B cell (primary cell): ENCODE measurements around the gene RGS11. TPM values are rescaled to one million over a fixed set of nuclear protein-coding genes. Genes with fewer than 3 reads are reported as not detected.
"Not testable (repeated sequence)": the region's sequence is repeated elsewhere in the genome, so short reads cannot be mapped to it uniquely, and the experiment has no call there.

ENCODE experiments used
- ATAC-seq: fragments of 200-7000 bp; cut with Tn5 transposase; one replicate; pipeline ENCODE4 v1.10.0; 2021; ENCODE audit warnings: low read depth, mild to moderate bottlenecking, moderate number of reproducible peaks, moderate library complexity
- CTCF ChIA-PET: fragments of 350-600 bp; sonication (Branson Sonifier 250); formaldehyde crosslinking; loops from one replicate; lab custom pipeline; 2021; ENCODE audit warnings: antibody characterized with exemption, inconsistent platforms; lab: Charles Lee
- POLR2A ChIA-PET: fragments of 350-600 bp; sonication (Branson Sonifier 250); formaldehyde crosslinking; loops from one replicate; lab custom pipeline; 2021; ENCODE audit warnings: antibody characterized with exemption; lab: Charles Lee
- DNase-seq: peaks from one replicate; pipeline ENCODE4 v3.0.0; 2013
- H2AFZ ChIP-seq: 2 replicates; pipeline ENCODE4 v1.6.1; 2012; ENCODE audit warnings: mild to moderate bottlenecking, low read depth, low read length; ENCODE audit not compliant: insufficient read depth, poor library complexity, severe bottlenecking
- H3K27ac ChIP-seq, 2 donors: 1 replicate in 1 of 2; 2 replicates in 1 of 2; pipeline ENCODE4 v1.5.1; 2012 to 2013; ENCODE audit warnings: low read length in 2 of 2, mild to moderate bottlenecking in 2 of 2, moderate library complexity in 1 of 2
- H3K27me3 ChIP-seq, 4 experiments: fragments of 200-600 bp in 1 of 4; sonication (generic) in 1 of 4; replicated peaks in 1 of 4; 1 replicate in 2 of 4; 2 replicates in 2 of 4; pipeline versions ENCODE4 v1.6.1 to v1.7.0; 2013 to 2016; ENCODE audit warnings: low read length in 3 of 4, mild to moderate bottlenecking in 2 of 4, mixed read lengths in 1 of 4, moderate library complexity in 1 of 4; ENCODE audit not compliant: insufficient read depth in 4 of 4, control insufficient read depth in 3 of 4; ENCODE audit errors: control extremely low read depth in 1 of 4
- H3K36me3 ChIP-seq, 2 experiments: replicated peaks in 1 of 2; 1 replicate in 1 of 2; 2 replicates in 1 of 2; pipeline versions ENCODE4 v1.6.1 to v1.7.1; 2013; ENCODE audit warnings: low read length in 1 of 2; ENCODE audit not compliant: insufficient read depth in 2 of 2, control insufficient read depth in 1 of 2; ENCODE audit errors: control extremely low read depth in 1 of 2, extremely low read depth in 1 of 2
- H3K4me1 ChIP-seq, 2 donors: fragments of 200-600 bp in 1 of 2; sonication (generic) in 1 of 2; 1 replicate in 1 of 2; 2 replicates in 1 of 2; pipeline versions ENCODE4 v1.5.1 to v1.6.1; 2013 to 2017; ENCODE audit warnings: low read length in 2 of 2; ENCODE audit not compliant: control insufficient read depth in 2 of 2, insufficient read depth in 2 of 2
- H3K4me2 ChIP-seq: replicated peaks from 2 replicates; pipeline ENCODE3; 2012; ENCODE audit warnings: mild to moderate bottlenecking, low read depth, low read length; ENCODE audit not compliant: poor library complexity, severe bottlenecking
- H3K4me3 ChIP-seq, 5 experiments: fragments of 200-600 bp in 1 of 5; sonication (generic) in 1 of 5; 1 replicate in 3 of 5; 2 replicates in 2 of 5; pipeline versions ENCODE4 v1.5.1 to v1.7.0; 2011 to 2016; ENCODE audit warnings: low read length in 4 of 5, mild to moderate bottlenecking in 4 of 5, low read depth in 2 of 5, control low read depth in 1 of 5, moderate library complexity in 1 of 5; ENCODE audit not compliant: insufficient read depth in 1 of 5; ENCODE audit errors: control extremely low read depth in 1 of 5, extremely low read depth in 1 of 5
- H3K79me2 ChIP-seq: fragments of 200-600 bp; sonication (generic); one replicate; pipeline ENCODE4 v1.6.0; 2016; ENCODE audit warnings: low read length; ENCODE audit not compliant: control insufficient read depth, insufficient read depth
- H3K9ac ChIP-seq: fragments of 200-600 bp; sonication (generic); 2 replicates; pipeline ENCODE4 v1.6.1; 2017; ENCODE audit warnings: mild to moderate bottlenecking, low read length, moderate library complexity
- H3K9me3 ChIP-seq, 3 donors: one replicate each; pipeline versions ENCODE4 v1.6.1 to v1.7.1; 2013; ENCODE audit warnings: low read length in 2 of 3; ENCODE audit not compliant: control insufficient read depth in 2 of 3, insufficient read depth in 1 of 3; ENCODE audit errors: control extremely low read depth in 1 of 3
- H4K20me1 ChIP-seq: 2 replicates; pipeline ENCODE4 v1.6.0; 2012; ENCODE audit warnings: mild to moderate bottlenecking, low read length; ENCODE audit not compliant: insufficient read depth, control insufficient read depth, poor library complexity, severe bottlenecking
- H3K27ac Mint-ChIP-seq: one replicate; pipeline ENCODE4 v1.8.0; 2021; ENCODE audit warnings: mixed read lengths
- H3K27me3 Mint-ChIP-seq: one replicate; pipeline ENCODE4 v1.8.0; 2021; ENCODE audit warnings: mixed read lengths
- H3K4me1 Mint-ChIP-seq: one replicate; pipeline ENCODE4 v1.8.0; 2021; ENCODE audit warnings: mixed read lengths
- H3K4me3 Mint-ChIP-seq: one replicate; pipeline ENCODE4 v1.8.0; 2021; ENCODE audit warnings: mixed read lengths
- H3K9me3 Mint-ChIP-seq: one replicate; pipeline ENCODE4 v1.8.0; 2022; ENCODE audit warnings: mixed read lengths; ENCODE audit not compliant: insufficient read depth
- EZH2 ChIP-seq: IDR thresholded peaks from 2 replicates; pipeline ENCODE4 v1.6.1; 2012; ENCODE audit warnings: borderline replicate concordance, low read depth, mild to moderate bottlenecking, moderate library complexity, low read length; ENCODE audit not compliant: insufficient read depth, poor library complexity, severe bottlenecking
- WGBS: methylation state at CpG from one replicate; pipeline ENCODE4 v1.1.5; 2013; ENCODE audit warnings: missing lambda C conversion rate; ENCODE audit not compliant: insufficient coverage; 5-methylcytosine and 5-hydroxymethylcytosine counted together
- intact Hi-C: fragments of 100-400 bp; cut with micrococcal nuclease; formaldehyde crosslinking; loops from one replicate; pipeline ENCODE4 v1.10.0; 2022
- polyA plus RNA-seq: library from polyadenylated mRNA; depleted of rRNA; stranded (reverse); fragments of >200 nt; gene quantifications from 2 replicates; pipeline ENCODE4 v1.2.3, GENCODE V29; 2012
- total RNA-seq, 2 donors: library from RNA; stranded (reverse); fragments of 120-200 nt in 1 of 2; gene quantifications; 1 replicate in 1 of 2; 2 replicates in 1 of 2; pipeline versions ENCODE4 v1.2.3 to v1.2.4, GENCODE V29; 2013 to 2022
- TF ChIP-seq, protein P1 (sequence below): fragments of 200-600 bp; IDR thresholded peaks from one replicate; pipeline ENCODE4 v1.8.0; 2022; ENCODE audit warnings: antibody characterized with exemption, mild to moderate bottlenecking

RGS11 gene
- total and polyA plus RNA-seq, 2 donors (not counting 1 experiment from before 2014, with no cell fraction given), result 0.39 TPM; not detected in 1

DNA sequence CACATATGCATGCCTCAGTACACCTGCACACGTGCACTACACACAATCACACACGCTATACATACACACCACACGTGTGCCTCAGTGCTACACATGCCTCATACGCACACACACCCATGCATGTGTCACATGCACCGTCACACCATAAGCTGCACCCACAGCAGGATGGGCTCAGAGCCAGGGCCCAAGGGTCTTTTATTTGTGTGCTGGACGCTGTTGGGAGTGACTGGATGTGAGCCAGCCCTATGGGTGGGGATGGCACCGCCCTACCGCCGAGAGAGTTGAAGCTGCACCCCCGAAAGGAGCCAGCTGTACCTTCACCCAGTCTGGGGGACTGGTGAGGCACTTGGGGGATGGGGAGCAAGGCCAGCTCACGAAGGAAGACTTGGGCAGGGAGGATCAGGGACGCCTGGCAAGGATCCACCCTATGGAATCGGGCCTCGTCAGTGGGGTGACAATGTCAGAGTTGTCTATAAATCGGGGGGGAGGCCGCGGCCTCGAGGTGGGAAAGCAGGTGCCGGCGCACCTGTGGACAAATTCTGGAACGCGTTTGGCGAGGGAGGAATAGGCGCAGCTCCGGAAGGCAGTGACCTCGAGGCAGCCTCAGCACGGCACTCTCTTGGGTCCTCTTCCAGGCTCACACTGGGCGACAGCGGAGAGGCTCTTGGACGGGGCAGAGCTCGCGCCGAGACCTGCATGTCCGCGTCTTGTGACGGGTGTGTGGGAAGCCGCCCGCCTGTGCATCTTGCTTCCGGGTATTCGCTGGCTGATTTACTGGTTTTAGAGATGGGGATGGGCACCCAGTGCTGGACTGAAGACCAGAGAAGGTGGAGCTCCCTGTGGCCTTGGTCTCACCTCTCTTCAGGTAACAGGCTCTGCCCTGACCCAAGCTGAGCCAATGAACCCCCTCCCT, 7.3 kb downstream of the RGS11 start:
- CTCF ChIA-PET, result no interaction called here

DNA sequence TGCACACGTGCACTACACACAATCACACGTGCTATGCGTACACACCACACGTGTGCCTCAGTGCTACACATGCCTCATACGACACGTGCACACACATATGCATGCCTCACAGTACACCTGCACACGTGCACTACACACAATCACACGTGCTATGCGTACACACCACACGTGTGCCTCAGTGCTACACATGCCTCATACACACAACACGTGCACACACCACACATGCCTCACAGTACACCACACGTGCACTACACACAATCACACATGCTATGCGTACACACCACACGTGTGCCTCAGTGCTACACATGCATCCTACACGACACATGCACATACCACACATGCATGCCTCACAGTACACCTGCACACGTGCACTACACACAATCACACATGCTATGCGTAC, 8.2 kb downstream of the RGS11 start:
- H2AFZ ChIP-seq, H3K4me3 ChIP-seq, POLR2A ChIA-PET, H3K27ac ChIP-seq, H3K36me3 ChIP-seq, H3K9me3 Mint-ChIP-seq, H3K9ac ChIP-seq, H4K20me1 ChIP-seq, H3K27ac Mint-ChIP-seq, CTCF ChIA-PET, H3K27me3 ChIP-seq, ATAC-seq, H3K4me2 ChIP-seq, H3K4me3 Mint-ChIP-seq, H3K9me3 ChIP-seq, DNase-seq, intact Hi-C loops, H3K4me1 Mint-ChIP-seq, H3K27me3 Mint-ChIP-seq, H3K79me2 ChIP-seq, H3K4me1 ChIP-seq: not testable (repeated sequence)
- WGBS, result 97% methylated on average over 17 of the region's 17 CpGs

More for the DNA sequence above, 7.3 kb downstream of the RGS11 start:
- Histone ChIP-seq H4K20me1 (no peaks in the 10 kb centered on the region), H3K36me3 (peaks cover 0 to under 1% of the 10 kb centered on the region in 2 experiments), H3K4me3 (no peak overlapping the region), H3K4me2 (no peak overlapping the region), H3K79me2 (no peaks in the 10 kb centered on the region), H3K9me3 (no peaks in the 10 kb centered on the region), H3K9ac (no peak overlapping the region), H3K27ac (no peak overlapping the region), H2AFZ (no peak overlapping the region), H3K4me1 (no peaks in the 10 kb centered on the region), H3K27me3 (peaks cover 0 to 5% (median 0%) of the 10 kb centered on the region in 4 experiments)
- no peaks in the 10 kb centered on the region for H3K9me3 Mint-ChIP-seq
- no peaks in the 10 kb centered on the region for H3K4me1 Mint-ChIP-seq
- ATAC-seq, result no peak
- peaks cover 3% of the 10 kb centered on the region for H3K27me3 Mint-ChIP-seq
- H3K4me3 Mint-ChIP-seq, result no peak overlapping the region
- POLR2A ChIA-PET, result no interaction called here
- H3K27ac Mint-ChIP-seq, result no peak overlapping the region
- WGBS, result 92% methylated on average over 39 of the region's 40 CpGs
- DNase-seq, result no peak
- intact Hi-C loops, result no loop called here
- no peak for TF ChIP-seq EZH2
- TF ChIP-seq, protein P1, sequence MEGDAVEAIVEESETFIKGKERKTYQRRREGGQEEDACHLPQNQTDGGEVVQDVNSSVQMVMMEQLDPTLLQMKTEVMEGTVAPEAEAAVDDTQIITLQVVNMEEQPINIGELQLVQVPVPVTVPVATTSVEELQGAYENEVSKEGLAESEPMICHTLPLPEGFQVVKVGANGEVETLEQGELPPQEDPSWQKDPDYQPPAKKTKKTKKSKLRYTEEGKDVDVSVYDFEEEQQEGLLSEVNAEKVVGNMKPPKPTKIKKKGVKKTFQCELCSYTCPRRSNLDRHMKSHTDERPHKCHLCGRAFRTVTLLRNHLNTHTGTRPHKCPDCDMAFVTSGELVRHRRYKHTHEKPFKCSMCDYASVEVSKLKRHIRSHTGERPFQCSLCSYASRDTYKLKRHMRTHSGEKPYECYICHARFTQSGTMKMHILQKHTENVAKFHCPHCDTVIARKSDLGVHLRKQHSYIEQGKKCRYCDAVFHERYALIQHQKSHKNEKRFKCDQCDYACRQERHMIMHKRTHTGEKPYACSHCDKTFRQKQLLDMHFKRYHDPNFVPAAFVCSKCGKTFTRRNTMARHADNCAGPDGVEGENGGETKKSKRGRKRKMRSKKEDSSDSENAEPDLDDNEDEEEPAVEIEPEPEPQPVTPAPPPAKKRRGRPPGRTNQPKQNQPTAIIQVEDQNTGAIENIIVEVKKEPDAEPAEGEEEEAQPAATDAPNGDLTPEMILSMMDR, result no peak
